Superior temporal gyrus (tissue), 1 donor: ENCODE results near the gene TBCE.
"Not testable (repeated sequence)": the region's sequence is repeated elsewhere in the genome, so short reads cannot be mapped to it uniquely, and the experiment has no call there.

ENCODE experiments used
- DNase-seq: peaks from one replicate; pipeline ENCODE4 v3.0.0-alpha.2; 2016; ENCODE audit errors: extremely low spot score

TBCE gene

DNA sequence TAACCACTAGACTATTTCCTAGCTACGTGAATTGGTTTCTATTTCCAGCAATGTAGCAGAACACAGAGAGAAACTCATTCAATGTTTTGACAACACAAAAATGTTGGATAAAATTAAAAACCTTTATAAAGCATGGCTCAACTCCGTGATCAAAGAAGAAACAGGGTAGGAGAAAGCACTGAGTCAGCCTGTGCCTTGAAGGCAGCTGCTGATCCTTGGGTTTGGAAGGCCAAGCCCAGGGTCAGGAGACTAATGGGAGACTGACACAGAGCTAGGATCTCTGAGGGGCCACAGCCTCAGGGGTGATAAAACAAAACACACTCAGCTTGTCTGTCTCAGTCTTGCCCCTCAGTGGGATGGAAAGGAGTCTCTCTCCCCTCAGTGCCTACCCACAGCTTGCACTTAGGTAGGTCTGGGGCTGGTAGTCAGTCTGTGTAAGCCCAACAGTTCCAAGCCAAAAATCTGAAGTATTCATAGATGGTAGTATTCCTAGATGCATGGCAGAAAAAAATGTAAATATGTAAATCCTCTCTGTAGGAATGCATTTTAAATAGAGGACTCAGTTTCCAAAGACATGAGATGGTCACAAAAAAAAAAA lies 83.8 kb downstream of the TBCE start:
- no peak for DNase-seq

DNA sequence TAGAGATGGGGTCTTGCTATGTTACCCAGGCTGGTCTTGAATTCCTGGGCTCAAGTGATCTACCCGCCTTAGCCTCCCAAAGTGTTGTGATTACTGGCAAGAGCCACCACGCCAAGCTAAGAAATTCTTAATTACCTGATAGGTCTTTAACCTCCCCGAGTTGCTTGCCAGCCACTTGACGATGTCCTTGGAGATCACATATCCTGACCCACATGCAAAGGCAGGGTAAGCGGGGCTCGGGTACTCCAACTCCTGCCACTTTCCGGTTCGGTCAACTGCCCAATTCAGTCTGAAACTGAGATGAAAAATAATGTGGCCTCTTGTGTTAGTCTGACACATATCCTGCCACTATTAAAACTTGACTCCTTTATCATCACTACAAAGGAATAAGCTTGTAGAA lies 86.8 kb downstream of the TBCE start:
- DNase-seq: no peak

DNA sequence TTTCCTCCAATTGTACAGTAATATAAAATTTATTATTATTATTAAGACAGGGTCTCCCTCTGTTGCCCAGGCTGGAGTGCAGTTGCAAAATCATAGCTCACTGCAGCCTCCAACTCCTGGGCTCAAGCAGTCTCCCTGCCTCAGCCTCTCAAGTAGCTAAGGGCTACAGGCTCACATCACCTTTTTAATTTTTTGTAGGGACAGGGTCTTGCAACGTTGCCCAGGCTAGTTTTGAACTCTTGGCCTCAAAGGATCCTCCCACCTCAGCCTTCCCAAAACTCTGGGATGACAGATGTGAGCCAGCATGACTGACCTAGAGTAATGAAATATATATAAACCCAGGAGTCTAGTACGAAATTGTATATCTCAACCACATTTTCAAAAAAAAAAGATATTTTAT lies 87.9 kb downstream of the TBCE start:
- no peak for DNase-seq

DNA sequence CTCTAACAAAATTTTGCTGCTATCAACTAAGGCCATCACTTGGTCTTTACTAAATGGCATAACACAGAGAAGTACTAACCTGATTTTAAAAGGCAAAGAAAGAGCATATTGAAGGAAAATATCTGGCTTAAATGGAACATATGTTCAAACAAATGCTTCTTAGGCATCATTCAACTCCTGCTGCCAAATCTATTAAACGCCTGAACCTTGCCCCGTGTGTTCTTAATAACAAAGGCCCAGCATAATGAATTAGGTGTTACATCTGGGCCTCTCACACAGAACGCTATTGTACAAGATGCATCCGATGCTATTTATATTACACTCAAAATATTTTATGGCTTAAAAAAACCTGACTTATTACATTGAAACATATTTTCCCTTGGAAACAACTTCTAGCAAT lies 88.6 kb downstream of the TBCE start:
- no peak for DNase-seq

DNA sequence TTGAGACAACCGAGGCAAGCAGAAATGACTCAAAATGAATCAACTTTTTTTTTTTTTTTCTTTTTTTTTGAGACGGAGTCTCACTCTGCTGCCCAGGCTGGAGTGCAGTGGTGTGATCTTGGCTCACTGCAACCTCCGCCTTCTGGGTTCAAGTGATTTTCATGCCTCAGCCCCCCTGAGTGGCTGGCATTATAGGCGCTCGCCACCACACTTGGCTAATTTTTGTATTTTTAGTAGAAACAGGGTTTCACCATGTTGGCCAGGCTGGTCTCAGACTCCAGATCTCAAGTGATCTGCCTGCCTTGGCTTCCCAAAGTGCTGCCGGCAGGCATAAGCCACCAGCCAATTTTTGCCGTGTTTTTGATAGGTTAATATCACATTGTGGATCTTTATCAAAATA lies 90.6 kb downstream of the TBCE start:
- DNase-seq: not testable (repeated sequence)

DNA sequence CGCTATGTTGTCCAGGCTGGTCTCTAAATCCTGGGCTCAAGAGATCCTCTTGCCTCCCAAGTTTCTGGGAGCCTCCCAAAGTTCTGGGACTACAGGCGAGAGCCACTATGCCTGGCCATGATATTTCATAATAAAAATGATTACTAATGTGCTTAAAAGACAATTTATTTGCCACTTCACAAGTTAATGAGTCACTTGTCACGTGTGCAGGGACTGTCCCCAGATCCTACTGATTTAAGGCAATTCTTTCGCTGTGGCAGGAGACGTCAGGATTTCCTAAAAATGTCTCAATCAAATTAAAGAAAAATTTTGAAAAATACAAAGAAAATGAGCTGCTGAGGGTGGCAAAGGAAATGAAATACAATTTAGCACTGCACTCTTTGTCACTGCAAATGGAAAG lies 93.5 kb downstream of the TBCE start:
- DNase-seq: no peak

DNA sequence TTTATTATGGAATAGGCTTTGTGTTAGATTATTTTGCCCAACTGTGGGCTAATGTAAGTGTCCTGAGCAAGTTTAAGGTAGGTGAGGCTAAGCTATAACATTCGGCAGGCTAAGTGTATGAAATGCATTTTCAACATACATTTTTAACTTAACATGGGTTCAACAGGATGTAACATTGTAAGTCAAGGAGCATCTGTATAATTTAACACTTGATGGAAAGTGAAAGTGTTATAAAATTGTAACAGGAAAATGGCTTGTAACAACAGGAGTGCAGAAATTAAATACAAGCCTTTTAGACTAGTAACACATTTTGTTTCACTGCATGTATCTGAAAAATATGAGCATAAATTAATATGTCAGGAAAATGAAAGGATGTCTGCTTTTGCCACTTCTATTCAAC lies 94.7 kb downstream of the TBCE start:
- no peak for DNase-seq

DNA sequence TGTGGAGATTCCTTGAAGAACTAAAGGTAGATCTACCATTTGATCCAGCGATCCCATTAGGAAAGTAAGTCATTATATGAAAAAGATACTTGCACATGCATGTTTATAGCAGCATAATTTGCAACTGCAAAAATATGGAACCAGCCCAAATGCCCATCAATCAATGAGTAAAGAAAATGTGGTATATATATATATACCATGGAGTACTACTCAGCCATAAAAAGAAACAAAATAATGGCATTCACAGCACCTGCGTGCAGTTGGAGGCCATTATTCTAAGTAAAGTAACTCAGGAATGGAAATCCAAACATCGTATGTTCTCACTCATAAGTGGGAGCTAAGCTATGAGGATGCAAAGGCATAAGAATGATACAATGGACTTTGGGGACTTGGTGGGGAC lies 95.6 kb downstream of the TBCE start:
- not testable (repeated sequence) for DNase-seq

DNA sequence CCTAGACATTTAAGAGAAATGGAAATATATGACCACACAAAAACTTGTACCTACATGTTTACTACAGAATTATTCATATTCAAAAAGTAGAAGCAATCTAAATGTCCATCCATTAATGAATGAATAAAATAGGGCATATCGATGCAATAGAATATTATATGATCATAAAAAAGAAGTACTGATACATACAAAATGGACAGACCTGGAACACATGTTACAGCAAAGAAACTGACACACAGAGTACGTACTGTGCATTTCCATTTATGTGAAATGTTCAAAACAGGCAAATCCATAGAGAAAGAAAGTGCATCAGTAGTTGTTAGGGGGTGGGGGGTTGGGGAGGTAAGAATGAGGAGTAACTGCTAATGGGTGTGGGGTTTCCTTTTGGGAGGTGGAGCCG lies 97.8 kb downstream of the TBCE start:
- no peak for DNase-seq

DNA sequence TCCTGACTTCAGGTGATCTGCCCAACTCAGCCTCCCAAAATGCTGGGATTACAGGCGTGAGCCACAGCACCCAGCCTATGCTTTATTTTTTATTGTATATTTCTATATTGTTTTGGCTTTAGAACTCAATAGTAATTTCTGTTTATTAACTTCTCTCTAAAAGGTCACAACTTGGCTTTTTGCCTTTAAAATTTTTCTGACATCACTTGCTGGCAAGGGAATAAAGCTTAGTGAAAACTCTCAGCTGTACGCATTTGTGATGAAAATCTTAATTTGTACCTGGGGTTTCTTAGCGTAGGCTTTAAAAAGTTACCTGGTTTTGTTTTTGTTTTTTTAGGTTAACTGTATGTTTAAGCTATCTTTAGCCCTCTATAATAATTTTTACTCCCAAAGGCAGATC lies 100.8 kb downstream of the TBCE start:
- DNase-seq: no peak

DNA sequence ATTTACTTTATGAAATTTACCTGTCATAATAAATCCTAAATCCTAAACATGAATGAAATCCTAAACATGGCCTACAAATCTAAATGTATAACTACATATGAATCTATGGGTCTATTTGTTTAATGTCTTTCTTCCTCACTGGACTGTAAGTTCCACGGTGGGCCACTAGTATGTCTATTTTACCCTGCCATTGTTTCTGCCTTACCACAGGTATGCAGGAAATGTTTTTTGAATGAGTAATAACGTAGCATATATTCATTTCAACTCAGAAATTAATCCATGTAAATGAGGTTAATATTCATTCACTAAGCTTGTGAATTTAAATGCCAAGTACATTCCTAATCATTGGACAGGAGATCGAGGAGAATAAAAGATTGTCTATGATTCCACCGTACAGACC lies 101.7 kb downstream of the TBCE start:
- DNase-seq: no peak

DNA sequence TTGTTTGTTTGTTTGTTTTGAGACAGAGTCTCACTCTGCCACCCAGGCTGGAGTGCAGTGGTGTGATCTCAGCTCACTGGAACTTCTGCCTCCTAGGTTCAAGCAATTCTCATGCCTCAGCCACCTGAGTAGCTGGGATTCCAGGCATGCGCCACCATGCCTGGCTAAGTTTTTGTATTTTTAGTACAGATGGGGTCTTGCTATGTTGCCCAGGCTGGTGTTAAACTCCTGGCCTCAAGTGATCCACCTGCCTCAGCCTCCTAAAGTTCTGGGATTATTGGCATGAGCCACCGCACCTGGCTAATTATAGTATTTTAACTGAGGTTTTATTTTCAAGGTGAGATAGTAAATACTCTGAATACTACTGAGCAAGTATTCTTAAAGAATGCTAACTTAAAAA lies 102.7 kb downstream of the TBCE start:
- not testable (repeated sequence) for DNase-seq

DNA sequence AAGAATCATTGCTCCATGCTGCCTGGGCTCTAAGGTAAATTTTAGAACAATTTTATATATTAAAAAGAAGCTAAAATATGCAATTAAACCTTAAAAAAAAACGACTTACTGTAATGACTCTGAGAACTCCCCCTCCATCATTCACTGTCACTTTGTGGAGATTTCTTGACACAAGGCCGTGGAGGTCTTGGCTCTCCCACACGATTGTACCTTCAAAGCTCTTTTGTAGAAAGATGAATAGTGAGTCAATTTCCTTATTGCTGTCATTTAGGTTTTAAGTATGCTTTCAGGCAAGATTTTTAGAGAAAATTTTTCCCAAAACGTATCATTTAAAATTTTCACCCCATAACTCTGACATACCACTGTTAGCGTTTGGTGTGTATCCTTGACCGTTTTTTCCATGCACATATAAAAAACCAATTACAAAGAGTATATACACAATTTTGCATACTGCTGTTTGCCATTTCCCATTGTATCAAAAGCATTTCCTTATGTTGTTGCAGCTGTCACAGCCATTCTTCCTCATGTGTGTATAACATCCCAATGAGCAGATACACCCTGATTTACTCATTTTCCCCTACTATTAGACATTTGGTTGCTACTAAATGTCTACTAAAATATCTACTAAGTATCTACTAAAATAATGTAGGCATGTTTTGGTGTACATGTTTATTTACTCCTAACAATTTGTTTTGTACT lies 103.7 kb downstream of the TBCE start:
- DNase-seq: no peak

DNA sequence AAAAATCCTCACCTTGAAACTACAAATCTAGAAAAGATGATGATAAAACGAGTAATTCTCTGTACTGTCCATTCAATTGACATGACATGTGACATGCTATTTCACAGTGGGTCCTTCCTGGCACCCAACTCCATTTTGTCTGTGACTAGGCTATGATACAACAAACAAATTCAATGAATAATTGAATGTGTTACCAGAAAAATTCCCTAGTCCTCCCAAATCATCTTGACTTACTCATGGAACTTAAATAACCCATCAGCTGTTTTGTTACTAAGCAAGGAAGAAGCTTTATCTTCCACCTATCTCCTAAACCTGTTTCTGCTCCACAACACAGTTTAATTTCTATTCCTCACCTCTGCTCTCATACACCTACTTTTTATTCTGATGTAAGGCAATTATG lies 106.6 kb downstream of the TBCE start:
- no peak for DNase-seq

DNA sequence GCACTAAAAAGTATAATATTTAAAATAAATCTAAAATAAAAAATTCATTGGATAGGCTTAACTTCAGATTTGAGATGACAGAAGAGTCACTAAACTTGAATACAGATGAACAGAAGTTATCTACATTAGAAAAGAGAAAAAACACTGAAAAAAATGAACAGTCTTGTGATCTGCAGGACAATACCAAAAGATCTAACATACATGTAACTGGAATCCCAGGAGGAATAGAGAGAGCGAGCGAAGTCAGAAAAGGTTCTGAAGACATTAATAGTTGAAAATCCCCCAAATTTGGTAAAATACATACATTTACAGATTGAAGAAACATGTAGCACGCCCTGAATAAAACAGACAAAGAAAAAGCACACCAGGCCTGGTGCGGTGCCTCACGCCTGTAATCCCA lies 115.9 kb downstream of the TBCE start:
- DNase-seq: no peak

DNA sequence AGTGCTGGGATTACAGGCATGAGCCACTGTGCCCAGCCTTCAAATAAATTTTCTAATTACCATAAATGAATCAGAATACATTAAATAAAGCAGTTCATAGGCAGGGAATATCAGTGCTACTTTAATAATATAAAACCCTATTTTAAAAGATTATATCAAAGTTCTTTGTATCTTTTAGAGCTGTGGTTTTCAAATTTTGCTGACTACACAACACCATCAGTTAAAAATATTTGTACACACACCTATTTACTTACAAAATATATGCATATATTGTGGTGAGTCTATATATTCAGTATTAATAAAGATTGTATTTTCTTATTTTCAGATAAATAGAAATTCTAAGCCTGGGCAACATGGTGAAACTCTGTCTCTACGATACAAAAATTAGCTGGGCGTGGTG lies 118.3 kb downstream of the TBCE start:
- DNase-seq: no peak

DNA sequence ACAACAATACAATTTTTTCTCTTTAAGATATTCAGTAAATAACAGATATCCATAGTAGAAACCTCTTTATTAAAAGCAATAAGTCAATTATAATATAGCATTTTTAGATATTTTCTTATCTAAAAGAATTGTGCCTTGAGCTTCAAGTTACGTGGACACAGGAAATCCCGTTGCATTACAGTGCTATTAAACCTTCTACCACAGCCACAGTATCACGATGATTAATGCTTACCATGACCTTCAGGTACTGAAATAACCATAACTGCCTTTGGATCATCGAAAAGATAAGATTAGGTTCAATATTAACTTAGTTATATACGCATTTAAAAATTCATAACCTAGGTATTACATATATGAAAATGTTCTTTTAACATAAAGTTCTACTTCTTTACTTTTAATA lies 119.1 kb downstream of the TBCE start:
- no peak for DNase-seq

DNA sequence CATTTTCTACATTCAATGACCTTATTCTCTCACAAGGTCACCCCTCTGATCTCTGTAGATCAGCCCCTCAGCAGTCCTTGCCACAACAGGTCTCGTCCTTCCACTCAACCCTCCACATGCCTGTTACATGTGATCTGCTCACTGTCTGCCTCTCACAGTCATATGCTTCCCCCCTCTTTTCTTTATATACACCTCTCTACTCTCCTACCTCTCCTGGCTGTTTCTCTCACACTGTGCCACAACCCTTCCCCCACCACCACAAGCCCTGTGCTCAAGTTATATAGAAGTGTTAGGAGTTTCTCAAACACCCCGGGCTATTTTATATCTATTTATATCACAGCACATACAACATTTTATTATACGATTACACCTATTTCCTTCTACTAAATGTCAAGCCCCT lies 124.4 kb downstream of the TBCE start:
- no peak for DNase-seq

DNA sequence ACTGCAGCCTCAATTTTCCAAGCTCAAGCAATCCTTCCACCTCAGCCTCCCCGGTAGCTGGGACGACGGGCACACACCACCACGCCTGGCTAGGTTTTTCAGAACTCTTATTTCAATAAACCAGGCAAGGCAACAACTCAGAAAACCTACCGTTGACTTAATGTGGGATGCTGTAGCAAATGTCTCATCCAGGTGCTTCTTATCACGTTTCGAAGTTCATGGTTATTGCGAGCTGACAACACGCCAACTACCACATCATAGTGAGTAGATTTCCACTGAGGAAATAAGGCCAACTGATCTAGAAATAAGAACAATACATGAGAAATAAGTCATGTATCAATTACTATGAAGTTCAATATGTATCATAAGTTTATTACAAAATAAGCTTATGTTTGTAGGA lies 127.3 kb downstream of the TBCE start:
- DNase-seq: no peak

DNA sequence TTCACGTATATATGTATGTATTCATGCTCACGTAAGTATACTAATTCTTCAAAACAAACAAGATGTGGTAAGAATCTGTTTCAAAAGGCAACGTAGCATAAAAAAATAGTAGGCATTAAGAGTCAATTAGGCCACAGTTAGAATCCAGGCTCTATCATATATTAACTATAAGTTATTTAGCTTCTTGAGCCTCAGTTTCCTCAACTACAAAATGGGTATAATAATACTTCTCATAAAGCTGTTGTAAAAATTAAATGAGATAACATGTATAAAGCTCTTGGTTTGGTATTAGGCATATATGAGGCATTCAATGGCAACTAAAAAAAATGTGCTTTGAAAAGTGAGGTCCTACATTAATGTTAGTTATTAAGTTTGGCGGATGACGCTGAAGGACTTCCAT lies 127.8 kb downstream of the TBCE start:
- DNase-seq: no peak

DNA sequence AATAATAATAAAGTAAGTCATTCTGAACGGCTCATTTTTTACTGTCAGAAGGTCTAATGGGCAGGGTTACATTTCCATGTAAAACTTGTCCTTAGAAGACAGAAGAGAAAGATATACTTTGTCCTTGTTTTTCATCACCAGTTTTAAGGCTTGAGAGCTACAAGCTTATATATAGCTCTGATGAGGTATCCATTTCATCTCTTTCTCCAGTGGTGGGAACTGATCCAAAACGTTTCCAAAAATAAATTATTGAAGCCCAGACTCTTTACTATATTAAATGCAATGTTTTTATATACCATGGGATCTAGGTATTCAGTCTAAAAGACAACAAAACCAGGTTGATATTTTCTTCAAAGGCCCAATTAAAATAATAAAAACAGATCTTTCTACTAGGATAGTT lies 128.3 kb downstream of the TBCE start:
- no peak for DNase-seq

DNA sequence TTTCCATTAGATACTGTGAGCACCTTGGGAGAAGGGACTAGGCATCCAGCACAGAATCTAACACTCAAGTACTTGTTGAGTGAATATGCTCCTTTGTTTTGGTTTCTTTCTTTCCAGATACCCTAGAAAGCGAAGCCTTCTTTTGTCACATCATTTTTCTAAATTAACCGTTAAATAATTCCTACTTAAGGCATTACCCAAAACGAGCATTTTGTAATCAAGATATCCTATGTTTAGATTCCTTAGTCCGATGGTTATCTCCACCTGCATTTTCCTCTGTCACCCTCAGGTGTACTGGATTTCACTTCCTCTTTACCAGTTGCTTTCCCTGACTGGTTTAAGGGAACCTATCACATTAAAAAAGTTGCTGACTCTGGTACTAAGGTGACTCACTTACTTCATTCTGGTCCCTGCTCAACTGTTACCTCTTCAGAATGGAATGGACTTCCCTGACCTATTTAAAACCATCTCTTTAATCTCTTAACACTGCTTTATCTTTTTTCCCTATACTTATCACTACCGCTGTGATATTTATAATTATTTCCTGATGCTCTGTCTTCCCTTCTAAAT lies 133.8 kb downstream of the TBCE start:
- no peak for DNase-seq
